Heart left ventricle (tissue), 16 donors: ENCODE data around the gene YWHAH. TPM values are rescaled to one million over a fixed set of nuclear protein-coding genes. Genes with fewer than 3 reads are reported as not detected.

Experiments
- ATAC-seq, 4 donors: fragments of 200-7000 bp; cut with Tn5 transposase; one replicate each; pipeline ENCODE4 v1.9.1; 2020 to 2022; ENCODE audit warnings: moderate library complexity in 4 of 4, mild to moderate bottlenecking in 3 of 4, moderate number of reproducible peaks in 1 of 4
- DNase-seq, 5 donors: peaks; one replicate each; pipeline ENCODE4 v3.0.0-alpha.2; 2020
- H3K27ac ChIP-seq, 12 donors: fragments of 200-600 bp; sonication (generic) in 4 of 12; one replicate each; pipeline versions ENCODE4 v1.5.0 to v1.8.0; 2016 to 2022; ENCODE audit warnings: mild to moderate bottlenecking in 2 of 12
- H3K27me3 ChIP-seq, 9 donors: fragments of 200-600 bp; sonication (generic) in 2 of 9; one replicate each; pipeline versions ENCODE4 v1.5.1 to v1.8.0; 2016 to 2022; ENCODE audit warnings: mild to moderate bottlenecking in 3 of 9
- H3K36me3 ChIP-seq, 9 donors: fragments of 200-600 bp; sonication (generic) in 2 of 9; one replicate each; pipeline versions ENCODE4 v1.5.0 to v1.8.0; 2018 to 2022; ENCODE audit warnings: mild to moderate bottlenecking in 2 of 9
- H3K4me1 ChIP-seq, 12 donors: fragments of 200-600 bp; sonication (generic) in 4 of 12; one replicate each; pipeline versions ENCODE4 v1.5.0 to v1.8.0; 2016 to 2022; ENCODE audit warnings: mild to moderate bottlenecking in 3 of 12
- H3K4me3 ChIP-seq, 12 donors: fragments of 200-600 bp; sonication (generic) in 4 of 12; one replicate each; pipeline versions ENCODE4 v1.5.0 to v1.8.0; 2017 to 2022; ENCODE audit warnings: mild to moderate bottlenecking in 9 of 12, moderate library complexity in 4 of 12
- H3K9me3 ChIP-seq, 12 donors: fragments of 200-600 bp; sonication (generic) in 4 of 12; one replicate each; pipeline versions ENCODE4 v1.5.0 to v1.8.0; 2016 to 2022; ENCODE audit warnings: mild to moderate bottlenecking in 1 of 12
- POLR2A ChIP-seq, 2 donors: fragments of 450-650 bp; IDR thresholded peaks; one replicate each; pipeline ENCODE4 v1.6.1; 2017; ENCODE audit warnings: antibody characterized with exemption in 2 of 2, mild to moderate bottlenecking in 2 of 2, moderate library complexity in 2 of 2
- WGBS, 4 donors: extraction: QIAGEN DNeasy Blood & Tissue Kit in 2 of 4; methylation state at CpG; one replicate each; pipeline versions ENCODE4 v1.1.5 to v1.1.7; 2013 to 2018; 5-methylcytosine and 5-hydroxymethylcytosine counted together
- intact Hi-C, 10 donors: fragments of 100-400 bp; cut with DNase I; formaldehyde crosslinking; loops; one replicate each; pipeline versions ENCODE4 v1.11.1 to v1.14.2; 2022
- polyA plus RNA-seq, 2 donors: library from polyadenylated mRNA; stranded (reverse); fragments of 200-250 nt; gene quantifications; one replicate each; pipeline ENCODE4 v1.2.3, GENCODE V29; 2013
- total RNA-seq, 9 donors: library from RNA; depleted of rRNA in 2 of 9; stranded (reverse); fragments of >200 nt in 2 of 9; fragmentation: NEBNext Ultra II Directional in 3 of 9; extraction: Animal tissue kit (Norgen Biotek cat#: 25700) in 3 of 9; gene quantifications; one replicate each; pipeline versions ENCODE4 v1.1.0 to v1.2.4, GENCODE V29; 2016 to 2023
- TF ChIP-seq, protein P1 (sequence below), 12 donors: fragments of 200-600 bp; sonication (generic) in 4 of 12; IDR thresholded peaks; one replicate each; pipeline versions ENCODE4 v1.5.0 to v1.8.0; 2018 to 2022; ENCODE audit warnings: antibody characterized with exemption in 12 of 12, mild to moderate bottlenecking in 5 of 12
- donor health status: ischemic (EF 13 %, LVEDD 7.1; RV severe dilation, severe dysfunction).
- donor health status: healthy with polysubstance abuse.
- donor health status: DM: no; HTN: yes; CAD: no.
- donor health status: DM: no; HTN: no; CAD: no.
- donor health status: ischemic (EF 25% LVEDD 6.9; RV normal size, moderate dysfunction).
- donor health status: ischemic (EF 25% LVEDD 5.7; RV mildly dilated, moderate dysfunction).
- donor health status: healthy.
- donor health status: DM: yes; HTN: yes; CAD: no.
- donor health status: ischemic (EF 35%, LVEDD 5.7; RV mildly dilated, moderate dysfunction).
- donor health status: nonischemic (EF 11% LVEDD 7.7; RV severe dilation, severe dysfunction).
- donor health status: DM: yes; HTN: yes; CAD: no.
- donor health status: PGD.
- donor health status: ischemic (EF 29% LVEDD 5.4; RV normal size, mild dysfunction).
- donor health status: nonischemic (EF 23%, LVEDD 6.1; RV moderate dilation, normal function).

YWHAH gene
- total and polyA plus RNA-seq, 11 donors, result 47.2 to 126 (median 84.1) TPM

GRCh38 chr22:31935961-31936635 is 8.2 kb upstream of the YWHAH start:
- no peaks in the 10 kb centered on the region for H3K27me3 ChIP-seq
- no peak overlapping the region for H3K4me3 ChIP-seq
- no peaks in the 10 kb centered on the region for H3K9me3 ChIP-seq
- 75 to 82% (median 78%) methylated on average over 4 of the region's 4 CpGs for WGBS, 4 donors
- H3K27ac ChIP-seq, result no peak overlapping the region
- intact Hi-C loops, result no loop called here
- ATAC-seq, result no peak
- no peak for DNase-seq
- TF ChIP-seq, protein P1, sequence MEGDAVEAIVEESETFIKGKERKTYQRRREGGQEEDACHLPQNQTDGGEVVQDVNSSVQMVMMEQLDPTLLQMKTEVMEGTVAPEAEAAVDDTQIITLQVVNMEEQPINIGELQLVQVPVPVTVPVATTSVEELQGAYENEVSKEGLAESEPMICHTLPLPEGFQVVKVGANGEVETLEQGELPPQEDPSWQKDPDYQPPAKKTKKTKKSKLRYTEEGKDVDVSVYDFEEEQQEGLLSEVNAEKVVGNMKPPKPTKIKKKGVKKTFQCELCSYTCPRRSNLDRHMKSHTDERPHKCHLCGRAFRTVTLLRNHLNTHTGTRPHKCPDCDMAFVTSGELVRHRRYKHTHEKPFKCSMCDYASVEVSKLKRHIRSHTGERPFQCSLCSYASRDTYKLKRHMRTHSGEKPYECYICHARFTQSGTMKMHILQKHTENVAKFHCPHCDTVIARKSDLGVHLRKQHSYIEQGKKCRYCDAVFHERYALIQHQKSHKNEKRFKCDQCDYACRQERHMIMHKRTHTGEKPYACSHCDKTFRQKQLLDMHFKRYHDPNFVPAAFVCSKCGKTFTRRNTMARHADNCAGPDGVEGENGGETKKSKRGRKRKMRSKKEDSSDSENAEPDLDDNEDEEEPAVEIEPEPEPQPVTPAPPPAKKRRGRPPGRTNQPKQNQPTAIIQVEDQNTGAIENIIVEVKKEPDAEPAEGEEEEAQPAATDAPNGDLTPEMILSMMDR (IDR thresholded peaks at IDR 0.05), result no peak
- TF ChIP-seq POLR2A (IDR thresholded peaks at IDR 0.05), result no peak
- peaks cover 0 to 7% (median 0%) of the 10 kb centered on the region in 12 donors for H3K4me1 ChIP-seq
- no peaks in the 10 kb centered on the region for H3K36me3 ChIP-seq

- Histone ChIP-seq H3K4me3 (no peak overlapping the region), H3K36me3 (no peaks in the 10 kb centered on the region), H3K27ac (no peak overlapping the region), H3K4me1 (peaks cover 0 to 4% (median 0%) of the 10 kb centered on the region in 12 donors), H3K27me3 (no peaks in the 10 kb centered on the region), H3K9me3 (no peaks in the 10 kb centered on the region)
- DNase-seq (no peak), ATAC-seq (no peak)
- intact Hi-C loops, result no loop called here
- WGBS, 4 donors, result 74 to 85% (median 79%) methylated on average over 3 of the region's 3 CpGs
- no peak for TF ChIP-seq POLR2A (IDR thresholded peaks at IDR 0.05)
- TF ChIP-seq, protein P1 (IDR thresholded peaks at IDR 0.05), result no peak
These were observed 7.0 kb upstream of the YWHAH start for GRCh38 chr22:31937341-31937740.

DNA sequence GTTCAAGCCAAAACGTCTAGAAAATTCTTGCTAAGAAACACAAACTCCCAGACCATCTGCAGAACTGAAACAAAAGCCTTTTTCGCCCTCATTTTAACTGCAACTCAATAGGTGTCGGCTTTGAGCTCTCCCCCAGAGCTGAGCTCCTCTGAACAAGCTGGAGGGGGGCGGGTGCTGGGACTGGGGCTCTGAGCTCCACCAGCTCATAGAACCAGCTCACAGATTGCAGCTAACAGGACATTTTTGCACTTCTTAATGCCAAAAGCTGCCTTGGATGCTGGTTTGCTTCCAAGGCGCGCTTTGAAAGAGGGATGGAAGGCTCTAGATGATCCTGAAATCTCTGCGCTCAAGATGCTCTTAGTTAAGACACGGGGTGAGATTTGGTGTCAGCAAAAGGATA is 6.0 kb upstream of the YWHAH start:
- TF ChIP-seq POLR2A (IDR thresholded peaks at IDR 0.05), result no peak
- TF ChIP-seq, protein P1 (IDR thresholded peaks at IDR 0.05), result no peak
- Histone ChIP-seq H3K4me3 (no peak overlapping the region), H3K4me1 (peaks cover 0 to 6% (median under 1%) of the 10 kb centered on the region in 12 donors), H3K36me3 (no peaks in the 10 kb centered on the region), H3K27me3 (no peaks in the 10 kb centered on the region), H3K9me3 (no peaks in the 10 kb centered on the region), H3K27ac (no peak overlapping the region)
- DNase-seq (no peak), ATAC-seq (no peak)
- WGBS, 4 donors, result 80 to 89% (median 82%) methylated on average over 8 of the region's 8 CpGs
- intact Hi-C loops, result no loop called here

DNA sequence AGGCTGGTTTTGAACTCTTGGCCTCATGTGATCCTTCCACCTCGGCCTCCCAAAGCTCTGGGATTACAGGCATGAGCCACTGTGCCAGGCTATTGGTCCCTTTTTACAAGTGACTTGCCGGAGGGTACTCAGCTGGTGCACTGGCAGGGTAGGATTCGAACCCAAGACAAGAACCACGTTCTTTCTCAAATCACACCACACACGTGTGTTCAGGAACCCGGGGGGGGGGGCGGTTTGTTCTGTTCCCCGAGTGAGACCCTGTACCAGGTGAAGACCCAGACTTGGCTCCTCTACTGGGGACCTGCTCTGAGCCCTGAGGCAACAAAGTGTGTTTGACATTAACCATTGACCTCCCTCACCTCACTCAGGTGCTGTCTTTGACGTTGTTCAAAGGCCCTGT is 3.8 kb upstream of the YWHAH start:
- intact Hi-C loops, result loop anchor here in 6 of 10 donors (5.0 to 10.0 kb wide), 5 partner anchors 186 to 446 kb away; partner anchors contain the start of genes PISD (in 4 of the 6), DEPDC5 (in 2 of the 6), PRR14L (in 2 of the 6) and SFI1 (in 1 of the 6)
- Histone ChIP-seq H3K27ac (no peak overlapping the region), H3K9me3 (no peaks in the 10 kb centered on the region), H3K4me3 (no peak overlapping the region), H3K4me1 (peaks cover 0 to 15% (median 6%) of the 10 kb centered on the region in 12 donors), H3K36me3 (no peaks in the 10 kb centered on the region), H3K27me3 (no peaks in the 10 kb centered on the region)
- DNase-seq (no peak), ATAC-seq (no peak)
- no peak for TF ChIP-seq POLR2A (IDR thresholded peaks at IDR 0.05)
- TF ChIP-seq, protein P1 (IDR thresholded peaks at IDR 0.05), result no peak
- 85 to 93% (median 88%) methylated on average over 8 to 9 of the region's 9 CpGs for WGBS, 4 donors
